ENCODE data around the gene MDGA2. TPM values are rescaled to one million over a fixed set of nuclear protein-coding genes. Genes with fewer than 3 reads are reported as not detected.

MDGA2 gene
- polyA plus RNA-seq, 1 experiment: not detected

DNA sequence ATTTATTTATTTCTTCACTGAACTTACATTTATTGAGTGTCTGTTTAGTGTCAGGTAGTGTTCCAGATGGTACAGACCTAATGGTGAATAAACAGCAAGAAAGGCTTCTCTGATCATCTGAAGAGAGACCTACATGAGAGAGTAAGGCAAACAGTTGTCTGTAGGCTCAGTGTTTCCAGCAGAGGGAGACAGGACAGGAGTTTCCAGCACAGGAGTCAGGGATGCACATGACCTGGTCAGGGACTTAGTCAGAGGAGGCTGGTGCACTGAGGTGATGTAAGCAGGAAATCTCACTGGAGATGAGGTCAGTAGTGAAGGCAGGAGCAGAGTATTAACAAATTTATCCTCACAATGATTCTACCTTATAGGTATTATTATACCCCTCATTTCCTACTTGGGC, 233.2 kb downstream of the MDGA2 start:
- Histone ChIP-seq H3K9me3 (ENCODE audit: control insufficient read depth, insufficient read depth, low read length) (peaks cover 3% of the 10 kb centered on the region; the same call in 1 of the 2 replicates), H3K27me3 (ENCODE audit: control insufficient read depth, insufficient read depth, low read length) (no peaks in the 10 kb centered on the region), H3K4me3 (ENCODE audit: low read depth, low read length) (no peak overlapping the region), H3K27ac (ENCODE audit: low read depth, low read length) (no peak overlapping the region)
- TF ChIP-seq, protein P1, sequence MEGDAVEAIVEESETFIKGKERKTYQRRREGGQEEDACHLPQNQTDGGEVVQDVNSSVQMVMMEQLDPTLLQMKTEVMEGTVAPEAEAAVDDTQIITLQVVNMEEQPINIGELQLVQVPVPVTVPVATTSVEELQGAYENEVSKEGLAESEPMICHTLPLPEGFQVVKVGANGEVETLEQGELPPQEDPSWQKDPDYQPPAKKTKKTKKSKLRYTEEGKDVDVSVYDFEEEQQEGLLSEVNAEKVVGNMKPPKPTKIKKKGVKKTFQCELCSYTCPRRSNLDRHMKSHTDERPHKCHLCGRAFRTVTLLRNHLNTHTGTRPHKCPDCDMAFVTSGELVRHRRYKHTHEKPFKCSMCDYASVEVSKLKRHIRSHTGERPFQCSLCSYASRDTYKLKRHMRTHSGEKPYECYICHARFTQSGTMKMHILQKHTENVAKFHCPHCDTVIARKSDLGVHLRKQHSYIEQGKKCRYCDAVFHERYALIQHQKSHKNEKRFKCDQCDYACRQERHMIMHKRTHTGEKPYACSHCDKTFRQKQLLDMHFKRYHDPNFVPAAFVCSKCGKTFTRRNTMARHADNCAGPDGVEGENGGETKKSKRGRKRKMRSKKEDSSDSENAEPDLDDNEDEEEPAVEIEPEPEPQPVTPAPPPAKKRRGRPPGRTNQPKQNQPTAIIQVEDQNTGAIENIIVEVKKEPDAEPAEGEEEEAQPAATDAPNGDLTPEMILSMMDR (IDR thresholded peaks at IDR 0.05; ENCODE audit: low read depth, low read length): no peak
- DNase-seq (ENCODE audit: low read depth, low spot score): no peak
- ChIA-PET POLR2A (no interaction called here), CTCF (no interaction called here)

DNA sequence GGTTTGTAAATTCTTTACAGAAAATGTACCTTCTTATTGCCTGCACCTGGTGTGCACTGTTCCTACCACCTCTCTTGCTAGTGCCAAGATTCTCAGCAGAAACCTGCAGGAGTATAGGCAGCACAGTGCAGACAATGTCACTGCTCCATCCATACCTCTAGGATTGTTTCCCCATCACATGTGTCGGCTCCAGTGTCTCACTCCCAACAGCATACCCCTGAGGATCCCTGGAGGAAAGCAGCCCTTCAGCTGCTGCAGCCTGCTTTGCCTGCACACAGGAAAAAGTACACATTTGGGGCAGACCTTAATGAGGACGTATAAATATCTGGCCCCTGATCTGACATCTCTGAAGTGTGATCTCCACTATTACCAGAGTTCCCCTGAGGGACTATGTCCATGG, 235.5 kb downstream of the MDGA2 start:
- ChIA-PET POLR2A (no interaction called here), CTCF (no interaction called here)
- Histone ChIP-seq H3K27me3 (ENCODE audit: control insufficient read depth, insufficient read depth, low read length) (no peaks in the 10 kb centered on the region), H3K9me3 (ENCODE audit: control insufficient read depth, insufficient read depth, low read length) (peaks cover 3% of the 10 kb centered on the region; the same call in 1 of the 2 replicates), H3K4me3 (ENCODE audit: low read depth, low read length) (no peak overlapping the region), H3K27ac (ENCODE audit: low read depth, low read length) (no peak overlapping the region)
- TF ChIP-seq, protein P1 (IDR thresholded peaks at IDR 0.05; ENCODE audit: low read depth, low read length): no peak
- no peak for DNase-seq (ENCODE audit: low read depth, low spot score)

DNA sequence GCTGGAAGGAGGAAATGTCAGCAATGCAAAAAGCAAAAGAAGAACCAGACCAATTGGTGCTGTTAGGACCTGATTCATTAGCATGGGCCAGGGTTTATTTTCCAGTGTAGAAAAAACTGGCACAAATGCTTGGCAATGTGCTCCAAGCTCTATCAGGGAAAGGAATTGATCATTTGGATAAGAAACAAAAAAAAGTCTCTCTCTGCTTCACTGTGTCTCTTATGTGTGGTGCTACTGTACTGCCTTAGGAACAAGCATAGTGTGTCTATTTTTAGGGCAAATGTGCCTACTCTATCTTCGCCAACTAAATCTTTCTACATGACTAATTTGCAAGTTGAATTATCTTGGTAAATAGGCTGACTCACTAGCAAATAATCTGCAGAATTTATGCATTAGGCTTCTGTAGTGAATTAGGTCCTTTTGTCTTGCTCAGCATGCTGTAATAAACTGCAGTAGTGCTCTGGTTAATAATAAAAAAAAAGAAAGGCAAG, 236.7 kb downstream of the MDGA2 start:
- TF ChIP-seq, protein P1 (IDR thresholded peaks at IDR 0.05; ENCODE audit: low read depth, low read length): no peak
- POLR2A ChIA-PET: no interaction called here
- Histone ChIP-seq H3K27ac (ENCODE audit: low read depth, low read length) (no peak overlapping the region), H3K9me3 (ENCODE audit: control insufficient read depth, insufficient read depth, low read length) (peaks cover 3% of the 10 kb centered on the region; the same call in 1 of the 2 replicates), H3K27me3 (ENCODE audit: control insufficient read depth, insufficient read depth, low read length) (no peaks in the 10 kb centered on the region), H3K4me3 (ENCODE audit: low read depth, low read length) (no peak overlapping the region)
- CTCF ChIA-PET: no interaction called here
- no peak for DNase-seq (ENCODE audit: low read depth, low spot score)

DNA sequence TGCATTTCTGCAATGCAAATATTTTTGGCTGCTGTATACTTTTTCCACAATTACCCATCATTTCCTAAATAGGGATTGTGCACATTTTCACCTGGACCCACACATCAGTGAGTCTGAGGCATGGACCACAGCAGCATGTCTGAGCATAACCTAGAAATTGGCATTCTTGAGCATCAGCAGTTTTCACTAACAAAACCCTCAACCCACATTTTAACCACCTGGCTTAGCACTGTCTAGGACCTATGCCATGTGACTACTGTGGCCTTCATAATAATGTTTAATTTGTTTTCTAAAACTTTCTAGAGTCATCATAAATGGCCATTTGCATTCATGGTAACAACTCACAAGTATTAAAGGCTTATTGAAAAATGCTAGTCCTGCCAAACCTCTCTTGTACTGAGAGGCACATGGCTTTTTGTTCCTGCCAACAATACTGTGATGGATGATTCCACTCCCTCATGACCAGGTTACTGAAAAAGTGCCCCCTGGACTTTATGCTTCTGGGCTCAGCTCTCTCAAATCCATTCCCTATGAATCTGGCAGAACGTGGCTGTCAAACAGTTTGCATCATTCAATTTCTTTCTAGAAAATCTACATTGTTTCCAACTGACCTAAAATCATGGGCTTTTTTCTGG, 240.0 kb downstream of the MDGA2 start:
- ChIA-PET POLR2A (no interaction called here), CTCF (no interaction called here)
- Histone ChIP-seq H3K9me3 (ENCODE audit: control insufficient read depth, insufficient read depth, low read length) (no peaks in the 10 kb centered on the region; the same call in 1 of the 2 replicates), H3K27me3 (ENCODE audit: control insufficient read depth, insufficient read depth, low read length) (no peaks in the 10 kb centered on the region), H3K4me3 (ENCODE audit: low read depth, low read length) (no peak overlapping the region), H3K27ac (ENCODE audit: low read depth, low read length) (no peak overlapping the region)
- TF ChIP-seq, protein P1 (IDR thresholded peaks at IDR 0.05; ENCODE audit: low read depth, low read length): no peak
- no peak for DNase-seq (ENCODE audit: low read depth, low spot score)

DNA sequence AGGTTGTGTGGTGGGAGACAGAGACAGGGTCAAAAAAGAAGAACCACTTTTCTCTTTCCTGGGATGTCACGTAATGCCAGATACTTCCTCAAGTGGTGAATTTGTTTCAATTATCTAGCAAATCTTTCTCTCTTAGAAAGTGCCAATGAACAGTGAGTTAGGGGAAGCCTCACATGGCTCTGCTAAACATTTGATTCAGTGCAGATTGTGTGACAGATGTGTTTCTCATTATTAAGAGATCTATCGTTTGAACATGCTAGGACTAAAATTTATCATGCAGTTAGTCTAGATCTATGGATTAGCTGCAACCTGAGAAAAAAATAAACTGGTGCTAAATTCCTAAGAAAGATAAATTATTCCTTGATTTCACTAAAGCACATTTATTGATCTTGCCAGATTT, 247.8 kb downstream of the MDGA2 start:
- Histone ChIP-seq H3K4me3 (ENCODE audit: low read depth, low read length) (no peak overlapping the region), H3K27ac (ENCODE audit: low read depth, low read length) (no peak overlapping the region), H3K27me3 (ENCODE audit: control insufficient read depth, insufficient read depth, low read length) (no peaks in the 10 kb centered on the region), H3K9me3 (ENCODE audit: control insufficient read depth, insufficient read depth, low read length) (peaks cover 7% of the 10 kb centered on the region)
- TF ChIP-seq, protein P1 (IDR thresholded peaks at IDR 0.05; ENCODE audit: low read depth, low read length): no peak
- ChIA-PET CTCF (no interaction called here), POLR2A (no interaction called here)
- no peak for DNase-seq (ENCODE audit: low read depth, low spot score)

Measured in AG04450 (cell line).